ENCODE results near the gene SPON1. TPM values are rescaled to one million over a fixed set of nuclear protein-coding genes. Genes with fewer than 3 reads are reported as not detected.

The SPON1 gene
- total and polyA plus RNA-seq, 2 experiments from 2014 or later, result 2.9 to 6.4 TPM

- Histone ChIP-seq H3K4me1 (ENCODE audit: insufficient read depth) (no peaks in the 10 kb centered on the region), H3K27ac (ENCODE audit: low read depth) (no peak overlapping the region), H3K27me3 (ENCODE audit: insufficient read depth) (no peaks in the 10 kb centered on the region), H3K79me2 (replicated peaks; ENCODE audit: insufficient read depth) (no peaks in the 10 kb centered on the region), H2AFZ (no peak overlapping the region), H3K4me3 (no peak overlapping the region), H4K20me1 (replicated peaks; ENCODE audit: insufficient read depth) (no peaks in the 10 kb centered on the region), H3K36me3 (ENCODE audit: insufficient read depth) (no peaks in the 10 kb centered on the region), H3F3A (replicated peaks; ENCODE audit: low read depth) (no peaks in the 10 kb centered on the region), H3K4me2 (no peak overlapping the region), H3K9me2 (ENCODE audit: insufficient read depth) (0 out of 2 replicates have a peak, but pooled peaks cover 3% of the 10 kb centered on the region)
- peaks cover 6% of the 10 kb centered on the region for H3K27me3 Mint-ChIP-seq (ENCODE audit: insufficient read depth, low read depth, poor library complexity)
- H3K27ac Mint-ChIP-seq, result no peak overlapping the region
- no peak for TF ChIP-seq ETS1 (IDR thresholded peaks at IDR 0.05)
- TF ChIP-seq CTCF (conservative IDR thresholded peaks at IDR 0.05; ENCODE audit: low read depth in 2 of 2), result no peak
- TF ChIP-seq EZH2 (IDR thresholded peaks at IDR 0.05; ENCODE audit: low read depth, unreplicated experiment), result no peak
- TF ChIP-seq POLR2AphosphoS5 (IDR thresholded peaks at IDR 0.05; ENCODE audit: low read depth), result no peak
- no peak for TF ChIP-seq JUNB (IDR thresholded peaks at IDR 0.05; ENCODE audit: unreplicated experiment)
- TF ChIP-seq STAT1 (IDR thresholded peaks at IDR 0.05; ENCODE audit: unreplicated experiment), result no peak
- no peak for TF ChIP-seq ZNF114 (CRISPR knock-in tag; IDR thresholded peaks at IDR 0.05)
- no peak for TF ChIP-seq REST (IDR thresholded peaks at IDR 0.05; ENCODE audit: unreplicated experiment)
- TF ChIP-seq ZNF331 (CRISPR knock-in tag; IDR thresholded peaks at IDR 0.05; ENCODE audit: low read depth), result no peak
- H3K4me3 Mint-ChIP-seq, result no peak overlapping the region
- ATAC-seq (peak; percentile 69), DNase-seq (ENCODE audit: low spot score) (no peak)
- peaks cover 11% of the 10 kb centered on the region; the same call in 2 of the 3 replicates for H3K4me1 Mint-ChIP-seq
- no peaks in the 10 kb centered on the region; the same call in 2 of the 3 replicates for H3K9me3 Mint-ChIP-seq
- no peaks in the 10 kb centered on the region for H3K36me3 Mint-ChIP-seq (ENCODE audit: low read depth)
These were observed 59.2 kb downstream of the SPON1 start for GRCh38 chr11:14021738-14022137.

GRCh38 chr11:14022251-14022650, 59.7 kb downstream of the SPON1 start:
- Mint-ChIP-seq H3K4me3 (no peak overlapping the region), H3K36me3 (ENCODE audit: low read depth) (no peaks in the 10 kb centered on the region), H3K27ac (no peak overlapping the region), H3K9me3 (no peaks in the 10 kb centered on the region; the same call in 2 of the 3 replicates), H3K27me3 (ENCODE audit: insufficient read depth, low read depth, poor library complexity) (peaks cover 6% of the 10 kb centered on the region), H3K4me1 (peaks cover 11% of the 10 kb centered on the region; the same call in 2 of the 3 replicates)
- Histone ChIP-seq H3K27ac (ENCODE audit: low read depth) (no peak overlapping the region), H3K79me2 (replicated peaks; ENCODE audit: insufficient read depth) (no peaks in the 10 kb centered on the region), H3K4me1 (ENCODE audit: insufficient read depth) (no peaks in the 10 kb centered on the region), H3F3A (replicated peaks; ENCODE audit: low read depth) (no peaks in the 10 kb centered on the region), H3K9me2 (ENCODE audit: insufficient read depth) (0 out of 2 replicates have a peak, but pooled peaks cover 3% of the 10 kb centered on the region), H3K27me3 (ENCODE audit: insufficient read depth) (no peaks in the 10 kb centered on the region), H2AFZ (no peak overlapping the region), H3K4me2 (no peak overlapping the region), H3K4me3 (no peak overlapping the region), H3K36me3 (ENCODE audit: insufficient read depth) (no peaks in the 10 kb centered on the region), H4K20me1 (replicated peaks; ENCODE audit: insufficient read depth) (no peaks in the 10 kb centered on the region)
- DNase-seq (ENCODE audit: low spot score), result no peak
- no peak for TF ChIP-seq CREB1 (CRISPR knock-in tag; IDR thresholded peaks at IDR 0.05; ENCODE audit: low read depth)
- TF ChIP-seq JUNB (IDR thresholded peaks at IDR 0.05; ENCODE audit: unreplicated experiment), result no peak
- TF ChIP-seq EZH2phosphoT487 (IDR thresholded peaks at IDR 0.05; ENCODE audit: unreplicated experiment), result no peak
- TF ChIP-seq ZNF331 (CRISPR knock-in tag; IDR thresholded peaks at IDR 0.05; ENCODE audit: low read depth), result no peak
- no peak for ATAC-seq
